GM12878 (cell line): ENCODE results near the gene DUSP16.

Experiments used
- ATF2 ChIP-seq: IDR thresholded peaks from 2 replicates; pipeline ENCODE4 v1.6.1; 2012; ENCODE audit warnings: low read length, inconsistent platforms
- ATF3 ChIP-seq: IDR thresholded peaks from 2 replicates; pipeline ENCODE4 v1.6.1; 2011; ENCODE audit warnings: low read depth, mild to moderate bottlenecking, low read length, moderate library complexity, borderline replicate concordance; ENCODE audit errors: extremely low read depth
- BCL11A ChIP-seq: IDR thresholded peaks from 2 replicates; pipeline ENCODE4 v1.6.1; 2011; ENCODE audit warnings: low read depth, low read length
- CTCF ChIP-seq, 3 experiments: IDR thresholded peaks in 2 of 3; conservative IDR thresholded peaks in 1 of 3; 2 replicates each; pipeline ENCODE4 v1.5.1; 2011; ENCODE audit warnings: low read depth in 3 of 3, low read length in 3 of 3, mild to moderate bottlenecking in 3 of 3, control low read depth in 2 of 3, moderate library complexity in 2 of 3, inconsistent platforms in 1 of 3, mixed read lengths in 1 of 3; ENCODE audit not compliant: control insufficient read depth in 2 of 3, insufficient read depth in 1 of 3; ENCODE audit errors: extremely low read depth in 1 of 3
- E2F8 ChIP-seq: fragments of 450-650 bp; IDR thresholded peaks from 2 replicates; pipeline ENCODE4 v1.6.1; 2018; ENCODE audit warnings: mild to moderate bottlenecking, low read depth, moderate library complexity; ENCODE audit not compliant: partially characterized antibody
- EZH2 ChIP-seq: IDR thresholded peaks from 2 replicates; pipeline ENCODE4 v1.6.1; 2012; ENCODE audit warnings: low read depth, mild to moderate bottlenecking, control low read depth, inconsistent platforms, low read length, borderline replicate concordance; ENCODE audit not compliant: control insufficient read depth
- GATAD2B ChIP-seq: fragments of 450-650 bp; conservative IDR thresholded peaks from 2 replicates; pipeline ENCODE4 v1.6.1; 2017; ENCODE audit warnings: low read depth, mild to moderate bottlenecking, moderate library complexity
- MXI1 ChIP-seq: fragments of 150-350 bp; IDR thresholded peaks from 2 replicates; pipeline ENCODE4 v1.6.1; 2011; ENCODE audit warnings: low read depth, mild to moderate bottlenecking, inconsistent platforms, low read length, improper control_type of control experiment
- NBN ChIP-seq: fragments of 450-650 bp; IDR thresholded peaks from 2 replicates; pipeline ENCODE4 v1.6.1; 2016
- POLR2A ChIP-seq: IDR thresholded peaks from 2 replicates; pipeline ENCODE4 v1.6.1; 2011; ENCODE audit warnings: low read depth, mild to moderate bottlenecking, low read length
- SIX5 ChIP-seq: IDR thresholded peaks from 2 replicates; pipeline ENCODE4 v1.6.1; 2011; ENCODE audit warnings: mild to moderate bottlenecking, low read depth, low read length, moderate library complexity; ENCODE audit not compliant: severe bottlenecking
- TAF1 ChIP-seq: IDR thresholded peaks from 2 replicates; pipeline ENCODE4 v1.6.1; 2011; ENCODE audit warnings: mild to moderate bottlenecking, low read depth, low read length, borderline replicate concordance
- TCF3 ChIP-seq: IDR thresholded peaks from 2 replicates; pipeline ENCODE4 v1.6.1; 2012; ENCODE audit warnings: low read depth, mild to moderate bottlenecking, low read length, borderline replicate concordance; ENCODE audit not compliant: insufficient read depth
- ZNF24 ChIP-seq: fragments of 450-650 bp; IDR thresholded peaks from 2 replicates; pipeline ENCODE4 v1.6.1; 2017; ENCODE audit warnings: antibody characterized with exemption, mild to moderate bottlenecking

GRCh38 chr12:12482150-12482761, 80.4 kb downstream of the DUSP16 start:
- TF ChIP-seq TCF3 (no peak), E2F8 (no peak), EZH2 (no peak), ATF3 (no peak), NBN (no peak), CTCF (IDR thresholded peaks at IDR 0.05 in 2 of 3, conservative IDR thresholded peaks at IDR 0.05 in 1 of 3; ENCODE audit: control insufficient read depth in 2 of 3, extremely low read depth in 1 of 3, insufficient read depth in 1 of 3, low read depth in 3 of 3, low read length in 3 of 3) (no peak), GATAD2B (no peak), TAF1 (no peak), BCL11A (no peak), MXI1 (no peak), ZNF24 (no peak), ATF2 (no peak), POLR2A (no peak), SIX5 (no peak)
